ENCODE measurements around the gene SMIM29.

SMIM29 gene

DNA sequence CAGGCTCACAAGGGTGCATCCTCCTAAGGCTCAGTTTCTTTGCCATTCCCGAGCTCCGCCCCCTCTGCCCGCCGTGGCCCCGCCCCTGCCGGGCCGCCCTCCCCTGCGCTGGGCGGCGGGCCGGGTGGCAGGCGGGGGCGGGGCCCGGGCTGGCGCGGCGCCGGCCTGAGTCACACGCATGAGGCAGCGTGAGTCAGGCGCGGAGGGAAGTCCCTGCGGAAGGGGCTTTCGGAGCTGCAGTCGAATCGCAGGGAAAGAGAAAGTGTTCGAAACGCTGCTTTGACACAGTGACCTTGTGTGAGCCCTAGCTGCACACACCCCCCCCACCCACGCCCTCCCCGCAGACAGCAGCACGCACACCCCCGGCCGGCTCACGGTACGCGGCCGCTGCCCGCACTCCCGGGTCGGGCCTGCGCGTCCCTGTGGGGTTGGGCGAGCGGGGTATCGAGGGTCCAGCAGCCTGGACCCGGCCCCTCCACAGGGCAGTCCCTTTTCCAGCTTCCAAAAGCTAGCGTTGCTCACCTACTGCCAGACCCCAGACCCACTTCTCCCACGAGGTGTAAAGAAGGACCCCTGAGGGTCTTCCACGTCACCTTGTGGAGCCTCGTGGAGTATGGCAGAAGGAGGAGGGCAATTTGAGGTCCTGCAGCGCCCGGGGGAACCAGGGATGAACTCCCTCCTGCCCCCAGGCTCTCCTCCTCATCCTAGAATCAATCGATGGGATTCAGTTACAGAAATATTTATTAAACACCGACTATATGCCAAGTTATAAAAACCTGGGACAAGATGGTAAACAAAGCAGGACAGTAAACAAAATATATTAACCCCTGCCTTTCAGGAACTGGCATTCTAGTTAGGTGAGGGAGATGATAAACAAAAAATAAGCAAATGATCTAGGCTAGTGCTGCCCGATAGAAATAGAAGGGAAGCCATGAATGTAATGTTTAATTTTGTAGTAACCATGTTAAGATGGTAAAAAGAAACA is 24.6 kb downstream of the SMIM29 start:
- peak; percentile 85 for DNase-seq

DNA sequence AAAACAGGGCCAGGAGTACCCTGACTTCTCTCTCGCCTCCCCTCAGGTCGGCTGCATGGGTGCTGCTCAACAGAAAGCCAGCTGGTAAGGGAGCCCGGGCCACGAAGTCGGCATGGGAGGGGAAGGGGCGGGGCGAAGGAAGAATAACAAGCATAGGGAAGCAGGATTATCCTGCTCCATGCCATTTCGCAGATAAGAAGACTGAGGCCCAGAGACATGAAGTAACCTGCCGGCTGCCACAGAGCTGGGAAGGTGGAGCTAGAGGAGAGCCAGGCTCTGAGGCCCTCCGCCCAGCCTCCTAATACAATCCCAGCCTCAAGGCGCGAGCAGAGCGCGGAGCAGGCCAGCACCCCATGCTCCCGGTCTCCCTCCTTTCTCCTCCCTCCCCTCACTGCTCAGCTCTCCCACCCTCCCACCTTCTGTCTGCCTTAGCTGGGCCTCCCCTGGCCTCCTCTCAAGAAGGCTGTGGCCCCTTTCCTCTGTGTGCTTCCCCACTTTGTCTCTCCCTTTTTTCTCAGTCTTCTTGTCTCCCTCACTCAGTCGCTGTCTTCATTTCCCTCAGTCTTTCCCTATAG is 25.3 kb downstream of the SMIM29 start:
- peak; percentile 68 for DNase-seq

DNA sequence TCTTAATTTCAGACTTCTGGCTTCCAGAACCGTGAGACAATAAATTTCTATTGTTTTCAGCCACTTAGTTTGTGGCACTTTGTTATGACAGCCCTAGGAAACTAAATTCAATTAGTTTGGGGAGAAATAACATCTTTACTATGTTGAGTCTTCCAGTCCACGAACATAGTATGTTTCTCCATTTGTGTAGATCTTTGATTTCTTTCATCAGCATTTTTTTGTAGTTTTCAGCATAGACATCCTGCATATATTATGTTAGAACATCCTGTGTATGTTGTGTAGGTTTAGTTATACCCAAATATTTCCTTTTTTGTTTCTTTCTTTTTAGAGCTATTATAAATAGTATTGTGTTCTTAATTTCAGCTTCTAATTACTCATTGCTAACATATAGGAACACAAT is 30.1 kb downstream of the SMIM29 start:
- DNase-seq, result no peak

DNA sequence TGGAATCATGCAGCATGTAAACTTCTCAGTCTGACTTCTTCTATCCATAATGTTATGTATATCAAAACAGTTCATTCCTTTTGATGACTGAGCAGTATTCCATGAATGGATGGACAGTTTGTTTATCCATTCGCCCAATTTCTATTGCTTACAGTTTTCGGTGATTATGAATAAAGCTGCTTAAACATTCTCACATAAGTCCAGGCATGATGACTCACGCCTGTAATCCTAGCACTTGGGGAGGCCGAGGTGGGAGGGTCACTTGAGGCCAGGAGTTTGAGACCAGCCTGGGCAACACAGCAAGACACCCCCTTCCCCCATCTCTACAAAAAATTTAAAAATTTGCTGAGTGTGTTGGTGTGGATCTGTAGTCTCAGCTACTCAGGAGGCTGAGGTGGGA is 35.0 kb downstream of the SMIM29 start:
- no peak for DNase-seq

DNA sequence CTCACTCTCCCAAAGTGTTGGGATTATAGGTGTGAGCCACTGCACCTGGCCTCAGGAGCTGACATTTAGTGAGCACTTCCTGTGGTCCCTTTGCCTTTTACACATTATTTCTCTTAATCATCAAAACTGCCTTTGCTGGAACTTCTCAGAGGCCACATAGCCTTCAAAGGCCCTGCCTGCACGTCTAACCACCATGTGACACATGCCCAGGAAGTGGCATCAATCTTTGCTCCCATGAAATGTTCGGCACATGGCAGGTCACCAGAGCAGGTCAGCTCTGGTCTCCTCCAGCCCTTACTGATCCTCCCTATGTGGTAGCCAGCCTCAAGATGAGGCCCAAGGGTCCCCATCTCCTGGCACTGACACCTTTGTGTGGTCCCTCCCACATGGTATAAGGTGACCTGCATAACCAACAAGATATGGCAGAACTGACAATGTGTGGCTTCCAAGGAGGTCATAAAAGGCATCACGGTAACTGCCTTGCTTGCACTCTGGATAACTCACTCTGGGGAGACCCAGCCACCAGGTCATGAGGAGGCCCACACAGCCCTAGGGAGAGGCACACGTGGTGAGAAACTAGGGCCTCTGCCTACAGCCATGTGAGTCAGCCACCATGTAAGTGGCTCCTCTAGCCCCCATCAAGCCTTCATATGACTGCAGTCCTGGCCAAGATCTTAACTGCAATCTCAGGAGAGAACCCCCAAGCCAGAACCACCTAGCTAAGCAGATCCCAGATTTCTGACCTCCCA is 40.9 kb downstream of the SMIM29 start:
- DNase-seq, result no peak

DNA sequence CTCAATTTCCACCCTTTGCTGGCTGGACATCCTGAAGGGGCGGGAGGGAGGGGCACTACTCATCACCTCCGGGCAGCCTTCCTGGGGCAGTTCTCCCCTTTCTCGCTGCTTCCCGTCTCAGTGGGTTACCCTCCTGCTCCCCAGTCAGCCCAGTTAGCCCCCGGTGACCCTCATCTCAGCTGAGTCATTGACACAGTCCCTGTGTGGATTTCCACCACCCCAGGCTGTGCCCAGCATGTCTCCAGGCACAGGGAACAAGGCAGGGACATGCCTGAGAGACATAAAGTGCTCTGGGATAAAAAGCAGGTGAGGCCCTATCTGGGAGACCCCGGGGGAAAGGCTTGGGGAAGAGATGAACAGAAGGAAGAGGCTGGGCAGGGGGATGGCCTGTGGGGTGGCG is 42.1 kb downstream of the SMIM29 start:
- no peak for DNase-seq

DNA sequence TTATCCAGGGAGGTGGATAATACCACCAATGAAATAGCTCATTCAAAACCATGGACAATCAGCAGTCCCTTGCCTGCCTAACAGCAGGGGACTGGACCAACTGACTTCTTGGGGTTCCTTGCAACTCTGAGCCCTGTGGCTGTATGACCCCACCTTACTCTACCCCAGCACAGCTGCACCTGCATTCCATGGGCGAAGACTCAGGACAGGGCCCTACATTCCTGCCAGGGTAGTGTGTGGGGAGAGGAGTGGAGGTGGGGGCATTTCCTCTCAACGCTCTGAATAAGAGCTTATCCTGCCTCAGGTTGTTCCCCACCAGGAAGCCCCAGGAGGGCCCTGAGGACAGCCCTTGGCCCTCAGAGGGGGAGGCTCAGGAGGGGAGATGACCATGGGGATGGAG is 42.9 kb downstream of the SMIM29 start:
- no peak for DNase-seq

DNA sequence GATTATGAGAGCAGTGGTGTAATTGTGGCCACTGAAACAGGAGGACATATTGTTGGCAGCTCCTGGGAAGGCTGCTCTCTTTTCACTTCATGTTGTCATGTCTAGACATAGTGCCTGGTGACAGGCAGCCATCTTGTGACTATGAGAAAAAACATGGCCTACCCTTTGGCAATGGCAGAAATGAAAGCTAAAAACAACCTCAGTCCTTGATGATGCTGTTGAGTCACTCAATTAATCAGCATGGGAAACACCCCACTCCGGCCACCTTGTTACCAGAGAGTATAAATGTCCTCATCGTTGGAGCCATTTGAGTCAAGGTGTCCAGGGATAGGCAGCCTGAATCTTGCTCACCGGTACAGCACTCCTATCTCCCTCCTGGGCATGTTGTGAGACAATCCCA is 43.3 kb downstream of the SMIM29 start:
- no peak for DNase-seq

DNA sequence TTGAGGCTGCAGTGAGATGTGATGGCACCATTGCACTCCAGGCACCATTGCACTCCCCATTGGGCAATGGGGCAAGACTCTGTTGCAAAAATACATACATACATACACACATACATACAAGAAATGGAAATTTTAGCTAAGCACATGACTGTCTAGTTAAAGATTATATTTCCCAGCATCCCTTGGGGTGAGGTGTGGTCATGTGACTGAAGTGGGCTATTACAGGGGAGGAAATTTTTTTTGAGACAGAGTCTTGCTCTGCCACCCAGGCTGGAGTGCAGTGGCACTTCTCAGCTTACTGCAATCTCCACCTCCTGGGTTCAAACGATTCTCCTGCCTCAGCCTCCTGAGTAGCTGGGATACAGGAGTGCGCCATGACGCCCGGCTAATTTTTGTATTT is 44.1 kb downstream of the SMIM29 start:
- no peak for DNase-seq

DNA sequence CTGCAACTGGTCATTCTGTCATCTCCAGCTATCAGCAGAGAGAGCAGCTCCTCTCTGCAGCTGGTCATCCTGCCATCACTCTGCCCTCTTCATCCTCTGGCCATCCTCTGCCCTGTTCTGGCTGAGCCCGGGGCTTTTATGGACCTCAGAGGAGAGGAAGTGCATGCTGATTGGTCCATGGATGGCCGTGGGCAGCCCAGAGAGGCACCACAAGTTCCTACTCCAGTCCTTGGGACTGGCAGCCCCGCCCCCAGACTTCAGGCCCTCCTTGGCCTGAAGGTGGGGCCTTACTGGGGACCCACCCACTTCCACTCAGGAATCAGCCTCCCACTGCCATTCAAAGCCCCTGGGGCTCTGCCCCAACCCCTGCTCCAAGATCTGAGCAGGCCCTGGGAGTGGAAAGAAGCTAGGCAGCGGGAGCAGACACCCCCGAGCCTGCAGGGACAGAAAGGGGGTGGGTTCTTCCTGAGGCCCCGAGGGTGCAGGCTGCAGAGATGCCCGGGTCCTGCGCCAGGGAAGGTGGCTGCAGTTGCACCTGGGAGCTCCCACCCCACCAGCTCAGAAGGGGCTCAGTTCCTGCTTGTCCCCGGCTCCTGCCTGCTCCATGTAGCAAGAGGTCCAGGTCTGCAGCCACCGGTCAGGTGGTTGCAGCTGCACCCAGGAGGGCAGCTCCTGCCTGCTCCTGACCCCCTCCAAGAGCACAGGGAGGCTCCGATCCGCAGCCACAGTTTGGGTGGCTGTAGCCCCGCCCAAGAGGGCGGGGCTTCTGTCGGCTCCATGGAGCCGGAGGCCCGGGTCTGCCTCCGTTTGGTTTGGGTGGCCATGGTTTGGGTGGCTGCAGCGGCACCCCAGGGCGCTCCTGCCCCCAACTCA is 46.2 kb downstream of the SMIM29 start:
- no peak for DNase-seq

DNA sequence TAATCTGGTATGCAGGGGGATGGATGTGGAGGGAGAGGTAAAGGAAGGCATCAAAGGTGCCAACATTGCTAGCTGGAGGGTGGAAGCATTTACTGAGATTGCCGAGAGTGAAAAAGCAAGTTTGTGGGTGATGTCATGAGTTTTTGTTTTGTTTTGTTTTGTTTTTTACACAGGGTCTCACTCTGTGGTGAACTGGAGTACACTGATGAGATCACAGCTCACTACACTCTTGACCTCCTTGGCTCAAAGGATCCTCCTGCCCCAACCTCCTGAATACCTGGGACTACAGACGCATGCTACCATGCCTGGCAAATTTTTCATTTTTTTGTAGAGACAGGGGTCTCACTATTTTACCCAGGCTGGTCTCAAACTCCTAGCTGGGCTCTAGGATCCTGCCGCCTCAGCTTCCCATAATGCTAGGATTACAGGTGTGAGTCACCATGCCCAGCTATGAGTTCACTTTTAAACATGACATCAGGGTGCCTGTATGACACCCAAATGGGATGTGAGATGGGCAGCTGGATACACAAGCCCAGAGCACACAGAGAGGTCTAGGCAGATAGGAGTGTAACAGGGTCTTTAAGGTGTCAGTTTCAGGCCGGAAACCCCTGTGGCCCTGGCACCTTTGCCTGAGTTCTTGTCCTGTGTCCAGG is 47.2 kb downstream of the SMIM29 start:
- DNase-seq, result no peak

DNA sequence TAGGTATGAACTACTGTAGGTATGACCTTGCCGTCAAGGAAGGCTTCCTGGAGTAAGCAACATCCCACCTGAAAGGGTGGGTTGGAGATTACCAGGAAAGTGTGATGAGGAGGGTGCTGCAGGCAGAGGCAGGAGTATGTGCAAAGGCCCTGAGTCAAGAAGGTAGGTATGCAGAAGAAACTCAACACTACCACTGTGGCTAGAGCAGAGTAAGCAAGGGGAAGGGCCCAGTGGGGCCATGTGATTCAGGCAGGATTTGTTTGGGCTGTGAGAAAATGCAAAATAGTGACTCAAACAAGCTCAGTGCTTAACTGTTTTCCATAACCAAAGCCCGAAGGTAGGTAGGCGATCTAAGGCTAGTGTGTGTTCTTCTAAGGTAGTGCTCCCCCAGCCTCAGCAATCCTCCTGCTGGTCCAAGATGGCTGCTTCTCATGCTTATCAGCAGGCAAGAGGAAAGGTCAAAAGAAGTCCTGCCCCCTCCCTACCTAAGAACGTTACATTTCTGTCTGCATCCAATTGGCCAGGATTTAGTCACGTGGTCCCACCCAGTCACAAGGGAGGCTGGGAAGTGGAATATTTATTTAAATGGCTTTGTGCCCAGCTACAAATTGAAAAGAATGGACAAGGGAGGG is 48.4 kb downstream of the SMIM29 start:
- no peak for DNase-seq

DNA sequence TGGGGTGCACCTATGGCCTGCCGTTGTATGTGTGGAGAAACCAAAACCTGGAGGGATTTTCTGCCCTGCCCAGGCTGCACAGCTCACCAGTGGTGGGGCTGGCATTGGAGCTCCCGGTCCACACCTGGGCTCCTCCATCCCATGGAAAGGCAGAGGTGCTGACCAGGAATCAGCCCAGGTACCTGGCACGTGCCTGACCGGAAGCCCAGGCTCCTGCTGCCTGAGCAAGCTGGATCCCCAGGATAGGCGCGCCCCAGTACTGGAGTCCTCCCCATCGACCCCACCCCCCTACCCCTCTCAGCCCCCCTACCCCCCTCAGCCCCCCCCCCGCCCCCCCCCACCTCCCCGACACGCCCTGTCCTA is 52.0 kb downstream of the SMIM29 start:
- DNase-seq, result no peak

Data from NCI-H1436 (cell line).